K562 (cell line): Measurements from ENCODE around the gene SLC26A8. TPM values are rescaled to one million over a fixed set of nuclear protein-coding genes. Genes with fewer than 3 reads are reported as not detected.
A peak's percentile ranks its signal among the peaks of the same experiment; 100 is the strongest.

Experiments used
- ATAC-seq: fragments of 200-7000 bp; cut with Tn5 transposase; 3 replicates; pipeline ENCODE4 v1.9.1; 2020; ENCODE audit warnings: moderate library complexity
- BruUV-seq: library from RNA; stranded (reverse); fragments of 400-500 nt; replicated peaks from 2 replicates; lab custom pipeline; 2021; lab: Mats Ljungman, UMichigan
- CTCF ChIA-PET: fragments of 300-600 bp; formaldehyde crosslinking; extraction: SDS; loops from one replicate; lab custom pipeline; 2021; ENCODE audit warnings: low intra/inter-chr PET ratio; lab: Yijun Ruan, JAX
- POLR2A ChIA-PET: fragments of 300-600, 350-650 bp; sonication (Branson Sonifier 250); formaldehyde crosslinking; extraction: SDS; loops from one replicate; lab custom pipeline; 2021; ENCODE audit warnings: antibody characterized with exemption, inconsistent platforms; lab: Yijun Ruan, JAX
- DNase-seq, 4 experiments: peaks; one replicate each; pipeline versions ENCODE4 v3.0.0 to v3.0.0-alpha.2; 2011 to 2018; ENCODE audit warnings: low spot score in 3 of 4, mixed read lengths in 3 of 4; ENCODE audit errors: extremely low read depth in 1 of 4
- FAIRE-seq: peaks from 2 replicates; lab custom pipeline; 2011; peaks lifted over from hg19 to GRCh38; lab: Jason Lieb, UNC
- H2AFZ ChIP-seq: 2 replicates; pipeline ENCODE4 v1.6.0; 2011; ENCODE audit warnings: low read depth, low read length, control low read depth, inconsistent platforms
- H3K27ac ChIP-seq: fragments of 200-600 bp; 3 replicates; pipeline ENCODE4 v1.8.0; 2011; ENCODE audit warnings: low read depth, mild to moderate bottlenecking, control low read depth, inconsistent platforms, low read length, moderate library complexity, mixed read lengths; ENCODE audit errors: extremely low read depth
- H3K27me3 ChIP-seq, 2 experiments: fragments of 300-600 bp in 1 of 2; 2 replicates in 1 of 2; 3 replicates in 1 of 2; pipeline versions ENCODE4 v1.6.0 to v1.8.0; 2011; ENCODE audit warnings: inconsistent platforms in 2 of 2, low read length in 2 of 2, mild to moderate bottlenecking in 1 of 2, mixed read lengths in 1 of 2, moderate library complexity in 1 of 2; ENCODE audit not compliant: control insufficient read depth in 2 of 2, insufficient read depth in 2 of 2
- H3K36me3 ChIP-seq: fragments of 300-600 bp; 3 replicates; pipeline ENCODE4 v1.8.0; 2011; ENCODE audit warnings: mild to moderate bottlenecking, low read length, inconsistent platforms; ENCODE audit not compliant: control insufficient read depth, insufficient read depth
- H3K4me1 ChIP-seq, 2 experiments: fragments of 200-600 bp in 1 of 2; replicated peaks in 1 of 2; 2 replicates in 1 of 2; 3 replicates in 1 of 2; pipeline versions ENCODE4 v1.5.1 to v1.8.0; 2011; ENCODE audit warnings: inconsistent platforms in 2 of 2, low read length in 2 of 2, mild to moderate bottlenecking in 1 of 2, mixed read lengths in 1 of 2, moderate library complexity in 1 of 2; ENCODE audit not compliant: control insufficient read depth in 2 of 2, insufficient read depth in 2 of 2
- H3K4me2 ChIP-seq: 2 replicates; pipeline ENCODE4 v1.6.1; 2011; ENCODE audit warnings: low read length, control low read depth, inconsistent platforms, mixed read lengths; ENCODE audit not compliant: insufficient read depth
- H3K4me3 ChIP-seq: fragments of 200-600 bp; sonication (generic), shearing (Covaris generic); 2 replicates; pipeline ENCODE4 v1.5.1; 2016; ENCODE audit warnings: control low read depth, inconsistent platforms
- H3K79me2 ChIP-seq: fragments of 200-600 bp; 3 replicates; pipeline ENCODE4 v1.8.0; 2011; ENCODE audit warnings: low read length, inconsistent platforms; ENCODE audit not compliant: control insufficient read depth, insufficient read depth
- H3K9ac ChIP-seq, 2 experiments: 2 replicates each; pipeline versions ENCODE4 v1.6.0 to v1.6.1; 2011; ENCODE audit warnings: low read depth in 2 of 2, low read length in 2 of 2, control low read depth in 1 of 2, inconsistent platforms in 1 of 2, mild to moderate bottlenecking in 1 of 2, mixed read lengths in 1 of 2; ENCODE audit not compliant: insufficient read depth in 1 of 2
- H3K9me1 ChIP-seq: one replicate; pipeline ENCODE4 v1.6.0; 2011; ENCODE audit warnings: inconsistent platforms, mild to moderate bottlenecking, low read length, moderate library complexity; ENCODE audit not compliant: control insufficient read depth, insufficient read depth
- H3K9me3 ChIP-seq: replicated peaks from 2 replicates; pipeline ENCODE4 v1.5.1; 2011; ENCODE audit warnings: low read depth, low read length, inconsistent platforms; ENCODE audit not compliant: control insufficient read depth, insufficient read depth
- H4K20me1 ChIP-seq: replicated peaks from 2 replicates; pipeline ENCODE4 v1.6.1; 2011; ENCODE audit warnings: low read length, inconsistent platforms, mixed read lengths; ENCODE audit not compliant: control insufficient read depth, insufficient read depth
- CHD1 ChIP-seq: fragments of 200-600 bp; sonication (generic); IDR thresholded peaks from one replicate; pipeline ENCODE4 v1.6.1; 2012; ENCODE audit warnings: mild to moderate bottlenecking, moderate library complexity, low read length, inconsistent platforms
- E2F6 ChIP-seq, 2 experiments: IDR thresholded peaks; 2 replicates each; pipeline ENCODE4 v1.6.1; 2011; ENCODE audit warnings: borderline replicate concordance in 1 of 2, control low read depth in 1 of 2, low read depth in 1 of 2, low read length in 1 of 2, mild to moderate bottlenecking in 1 of 2, mixed read lengths in 1 of 2, moderate library complexity in 1 of 2; ENCODE audit not compliant: insufficient read depth in 1 of 2, insufficient read length in 1 of 2, poor library complexity in 1 of 2, severe bottlenecking in 1 of 2; ENCODE audit errors: extremely low read depth in 1 of 2
- HSF4 ChIP-seq: fragments of 250-450 bp; sonication (Bioruptor Pico); IDR thresholded peaks from 2 replicates; pipeline ENCODE4 v2.1.2; 2022; ENCODE audit warnings: mild to moderate bottlenecking, moderate library complexity, borderline replicate concordance
- PBX2 ChIP-seq, 2 experiments: IDR thresholded peaks in 1 of 2; conservative IDR thresholded peaks in 1 of 2; 2 replicates each; pipeline ENCODE4 v1.6.1; 2016; ENCODE audit warnings: low read depth in 2 of 2, mild to moderate bottlenecking in 1 of 2, missing compliant biosample characterization in 1 of 2, missing genetic modification characterization in 1 of 2, moderate library complexity in 1 of 2
- WGBS: fragments of 100-300 bp; shearing (Covaris generic); methylation state at CpG from one replicate; pipeline ENCODE4 v1.1.6; 2016; ENCODE audit warnings: low coverage, mixed read lengths; ENCODE audit not compliant: insufficient coverage; ENCODE audit errors: missing lambda C conversion rate; 5-methylcytosine and 5-hydroxymethylcytosine counted together
- in situ Hi-C: fragments of 300-500 bp; cut with MboI; formaldehyde crosslinking; loops from 4 replicates; pipeline ENCODE4 v1.15.0; 2018; ENCODE audit warnings: inconsistent platforms, mixed read lengths
- intact Hi-C: fragments of 100-400 bp; cut with micrococcal nuclease; formaldehyde crosslinking; loops from 2 replicates; pipeline ENCODE4 v1.14.2; 2022
- polyA plus RNA-seq, 8 experiments: library from polyadenylated mRNA; depleted of rRNA in 4 of 8; stranded (reverse) in 5 of 8; unstranded in 3 of 8; fragments of >200 nt; fragmentation: Nextera tagmentation in 2 of 8; fragmentation: Illumina TruSeq in 1 of 8; extraction: Ambion mirVana in 2 of 8; extraction: Trizol in 1 of 8; gene quantifications; 2 replicates each; pipeline versions ENCODE4 v1.2.1 to v1.2.3, GENCODE V29; 2011 to 2014; ENCODE audit warnings: inconsistent platforms in 1 of 8, missing spikeins in 1 of 8
- total RNA-seq, 7 experiments: library from RNA; depleted of rRNA in 6 of 7; stranded (reverse); fragments of >200 nt in 6 of 7; fragmentation: Illumina TruSeq in 2 of 7; extraction: Trizol in 2 of 7; gene quantifications; 2 replicates each; pipeline versions ENCODE4 v1.2.1 to v1.2.3, GENCODE V29; 2011 to 2021; ENCODE audit warnings: low replicate concordance in 1 of 7
- TF ChIP-seq, protein P1 (sequence below): fragments of 450-650 bp; formaldehyde crosslinking; IDR thresholded peaks from 2 replicates; pipeline ENCODE4 v1.4.0; 2020; ENCODE audit warnings: mild to moderate bottlenecking, moderate library complexity
- TF ChIP-seq, protein P2 (sequence below): fragments of 200-800 bp; sonication (Bioruptor generic); IDR thresholded peaks from 2 replicates; pipeline ENCODE4 v1.6.1; 2016; ENCODE audit warnings: missing genetic modification characterization, missing compliant biosample characterization
- TF ChIP-seq, protein P3 (sequence below): IDR thresholded peaks from 3 replicates; pipeline ENCODE4 v1.6.1; 2011; ENCODE audit warnings: borderline replicate concordance, mild to moderate bottlenecking; ENCODE audit not compliant: insufficient read length, insufficient read depth

SLC26A8 gene
- total and polyA plus RNA-seq, 9 of the 15 experiments (the other 6 are each of a cell fraction or from before 2014, with no cell fraction given): not detected

GRCh38 chr6:35905841-35906498, 118.5 kb downstream of the SLC26A8 start:
- ATAC-seq: peak; percentile 25
- Histone ChIP-seq H3K4me2 (no peak overlapping the region), H3K27ac (no peak overlapping the region), H4K20me1 (no peaks in the 10 kb centered on the region), H3K4me1 (no peaks in the 10 kb centered on the region; a peak in 2 of 5 replicates), H3K27me3 (no peaks in the 10 kb centered on the region), H3K4me3 (no peak overlapping the region), H3K79me2 (peaks cover 99% of the 10 kb centered on the region), H3K9me3 (peaks cover 18% of the 10 kb centered on the region), H3K36me3 (peaks cover 88% of the 10 kb centered on the region), H2AFZ (no peak overlapping the region), H3K9ac (no peak overlapping the region), H3K9me1 (no peaks in the 10 kb centered on the region)
- 69% methylated on average over 8 of the region's 8 CpGs for WGBS
- intact Hi-C loops: no loop called here
- no TSS peak for BruUV-seq
- POLR2A ChIA-PET: interaction anchor here (0.6 to 1.6 kb wide), 6 partner anchors 11 to 928 kb away, joined by 3 to 9 read pairs (median 4); no protein-coding TSS in a partner anchor
- CTCF ChIA-PET: no interaction called here
- no peak for DNase-seq
- in situ Hi-C loops: no loop called here
- FAIRE-seq: no peak
- TF ChIP-seq HSF4 (CRISPR knock-in tag) (no peak), PBX2 (CRISPR knock-in tag; IDR thresholded peaks at IDR 0.05; ENCODE audit: low read depth) (no peak), PBX2 (tag; conservative IDR thresholded peaks at IDR 0.05; ENCODE audit: low read depth) (no peak), E2F6 (IDR thresholded peaks at IDR 0.05; ENCODE audit: borderline replicate concordance in 1 of 2, extremely low read depth in 1 of 2, insufficient read depth in 1 of 2, insufficient read length in 1 of 2, low read depth in 1 of 2, low read length in 1 of 2, poor library complexity in 1 of 2, severe bottlenecking in 1 of 2) (no peak), CHD1 (no peak)
- TF ChIP-seq, protein P1, sequence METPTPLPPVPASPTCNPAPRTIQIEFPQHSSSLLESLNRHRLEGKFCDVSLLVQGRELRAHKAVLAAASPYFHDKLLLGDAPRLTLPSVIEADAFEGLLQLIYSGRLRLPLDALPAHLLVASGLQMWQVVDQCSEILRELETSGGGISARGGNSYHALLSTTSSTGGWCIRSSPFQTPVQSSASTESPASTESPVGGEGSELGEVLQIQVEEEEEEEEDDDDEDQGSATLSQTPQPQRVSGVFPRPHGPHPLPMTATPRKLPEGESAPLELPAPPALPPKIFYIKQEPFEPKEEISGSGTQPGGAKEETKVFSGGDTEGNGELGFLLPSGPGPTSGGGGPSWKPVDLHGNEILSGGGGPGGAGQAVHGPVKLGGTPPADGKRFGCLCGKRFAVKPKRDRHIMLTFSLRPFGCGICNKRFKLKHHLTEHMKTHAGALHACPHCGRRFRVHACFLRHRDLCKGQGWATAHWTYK (CRISPR knock-in tag): no peak
- TF ChIP-seq, protein P2, sequence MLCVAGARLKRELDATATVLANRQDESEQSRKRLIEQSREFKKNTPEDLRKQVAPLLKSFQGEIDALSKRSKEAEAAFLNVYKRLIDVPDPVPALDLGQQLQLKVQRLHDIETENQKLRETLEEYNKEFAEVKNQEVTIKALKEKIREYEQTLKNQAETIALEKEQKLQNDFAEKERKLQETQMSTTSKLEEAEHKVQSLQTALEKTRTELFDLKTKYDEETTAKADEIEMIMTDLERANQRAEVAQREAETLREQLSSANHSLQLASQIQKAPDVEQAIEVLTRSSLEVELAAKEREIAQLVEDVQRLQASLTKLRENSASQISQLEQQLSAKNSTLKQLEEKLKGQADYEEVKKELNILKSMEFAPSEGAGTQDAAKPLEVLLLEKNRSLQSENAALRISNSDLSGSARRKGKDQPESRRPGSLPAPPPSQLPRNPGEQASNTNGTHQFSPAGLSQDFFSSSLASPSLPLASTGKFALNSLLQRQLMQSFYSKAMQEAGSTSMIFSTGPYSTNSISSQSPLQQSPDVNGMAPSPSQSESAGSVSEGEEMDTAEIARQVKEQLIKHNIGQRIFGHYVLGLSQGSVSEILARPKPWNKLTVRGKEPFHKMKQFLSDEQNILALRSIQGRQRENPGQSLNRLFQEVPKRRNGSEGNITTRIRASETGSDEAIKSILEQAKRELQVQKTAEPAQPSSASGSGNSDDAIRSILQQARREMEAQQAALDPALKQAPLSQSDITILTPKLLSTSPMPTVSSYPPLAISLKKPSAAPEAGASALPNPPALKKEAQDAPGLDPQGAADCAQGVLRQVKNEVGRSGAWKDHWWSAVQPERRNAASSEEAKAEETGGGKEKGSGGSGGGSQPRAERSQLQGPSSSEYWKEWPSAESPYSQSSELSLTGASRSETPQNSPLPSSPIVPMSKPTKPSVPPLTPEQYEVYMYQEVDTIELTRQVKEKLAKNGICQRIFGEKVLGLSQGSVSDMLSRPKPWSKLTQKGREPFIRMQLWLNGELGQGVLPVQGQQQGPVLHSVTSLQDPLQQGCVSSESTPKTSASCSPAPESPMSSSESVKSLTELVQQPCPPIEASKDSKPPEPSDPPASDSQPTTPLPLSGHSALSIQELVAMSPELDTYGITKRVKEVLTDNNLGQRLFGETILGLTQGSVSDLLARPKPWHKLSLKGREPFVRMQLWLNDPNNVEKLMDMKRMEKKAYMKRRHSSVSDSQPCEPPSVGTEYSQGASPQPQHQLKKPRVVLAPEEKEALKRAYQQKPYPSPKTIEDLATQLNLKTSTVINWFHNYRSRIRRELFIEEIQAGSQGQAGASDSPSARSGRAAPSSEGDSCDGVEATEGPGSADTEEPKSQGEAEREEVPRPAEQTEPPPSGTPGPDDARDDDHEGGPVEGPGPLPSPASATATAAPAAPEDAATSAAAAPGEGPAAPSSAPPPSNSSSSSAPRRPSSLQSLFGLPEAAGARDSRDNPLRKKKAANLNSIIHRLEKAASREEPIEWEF: no peak
- TF ChIP-seq, protein P3, sequence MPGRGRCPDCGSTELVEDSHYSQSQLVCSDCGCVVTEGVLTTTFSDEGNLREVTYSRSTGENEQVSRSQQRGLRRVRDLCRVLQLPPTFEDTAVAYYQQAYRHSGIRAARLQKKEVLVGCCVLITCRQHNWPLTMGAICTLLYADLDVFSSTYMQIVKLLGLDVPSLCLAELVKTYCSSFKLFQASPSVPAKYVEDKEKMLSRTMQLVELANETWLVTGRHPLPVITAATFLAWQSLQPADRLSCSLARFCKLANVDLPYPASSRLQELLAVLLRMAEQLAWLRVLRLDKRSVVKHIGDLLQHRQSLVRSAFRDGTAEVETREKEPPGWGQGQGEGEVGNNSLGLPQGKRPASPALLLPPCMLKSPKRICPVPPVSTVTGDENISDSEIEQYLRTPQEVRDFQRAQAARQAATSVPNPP: no peak
